Fibroblast of the aortic adventitia (primary cell): Measurements from ENCODE around the gene CTDSP2. TPM values are rescaled to one million over a fixed set of nuclear protein-coding genes. Genes with fewer than 3 reads are reported as not detected.
A peak's percentile ranks its signal among the peaks of the same experiment; 100 is the strongest.

ENCODE experiments used
- DNase-seq: peaks from one replicate; pipeline ENCODE4 v3.0.0-alpha.2; 2010; ENCODE audit warnings: low read depth
- H3K4me3 ChIP-seq: 2 replicates; pipeline ENCODE4 v1.5.1; 2011; ENCODE audit warnings: low read depth, mild to moderate bottlenecking, control low read depth, low read length, moderate library complexity
- small RNA-seq: library from RNA; depleted of rRNA; stranded (forward); fragments of <200 nt; gene quantifications from one replicate; pipeline ENCODE3, GENCODE V24; 2012
- total RNA-seq: library from RNA; depleted of rRNA; stranded (reverse); fragments of >200 nt; gene quantifications from 2 replicates; pipeline ENCODE4 v1.2.3, GENCODE V29; 2012; ENCODE audit warnings: low replicate concordance
- TF ChIP-seq, protein P1 (sequence below): IDR thresholded peaks from 2 replicates; pipeline ENCODE4 v1.5.1; 2011; ENCODE audit warnings: mild to moderate bottlenecking, low read length, control low read depth, inconsistent platforms; ENCODE audit not compliant: insufficient read depth

The CTDSP2 gene
- total RNA-seq, 1 donor: 90.7 TPM

DNA sequence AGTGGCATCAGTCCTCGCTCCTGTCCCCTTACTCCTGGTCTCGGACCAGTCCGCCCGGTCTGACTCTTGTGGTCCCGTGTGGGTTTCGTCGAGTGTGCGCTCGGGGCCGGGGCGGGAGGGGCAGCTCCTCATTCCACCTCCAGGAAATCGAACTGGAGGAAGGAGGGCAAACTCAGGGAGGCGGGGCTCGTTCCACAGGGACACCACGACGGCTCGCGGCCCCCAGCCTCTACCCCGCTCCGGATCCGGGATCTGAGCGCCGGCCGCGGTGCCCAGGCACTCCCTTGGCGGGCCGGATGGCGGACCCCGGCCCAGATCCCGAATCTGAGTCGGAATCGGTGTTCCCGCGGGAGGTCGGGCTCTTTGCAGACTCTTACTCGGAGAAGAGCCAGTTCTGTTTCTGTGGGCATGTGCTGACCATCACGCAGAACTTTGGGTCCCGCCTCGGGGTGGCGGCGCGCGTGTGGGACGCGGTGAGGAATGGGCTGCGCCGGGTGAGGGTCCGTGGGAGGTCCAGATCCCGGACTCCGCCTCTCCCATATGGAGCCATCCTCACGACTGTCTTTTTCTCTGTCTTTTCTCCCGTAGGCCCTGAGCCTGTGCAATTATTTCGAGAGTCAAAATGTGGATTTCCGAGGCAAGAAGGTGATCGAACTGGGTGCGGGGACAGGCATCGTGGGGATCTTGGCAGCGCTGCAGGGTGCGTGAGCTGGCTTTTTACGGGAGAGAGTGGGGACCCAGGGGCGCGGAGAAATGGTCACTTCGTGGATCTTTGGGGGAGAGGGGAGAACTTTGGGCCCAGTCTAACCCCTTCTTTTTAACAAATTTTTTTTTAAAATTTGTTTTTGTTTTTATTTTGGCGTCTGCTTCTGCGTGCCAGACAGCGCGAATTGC, 73.9 kb downstream of the CTDSP2 start, which contains the start of gene EEF1AKMT3:
TSS of gene EEF1AKMT3 (plus strand) at position 186 of the 894 bp plus-strand sequence. CDS start at position 297, 111 bp downstream.
- TF ChIP-seq, protein P1, sequence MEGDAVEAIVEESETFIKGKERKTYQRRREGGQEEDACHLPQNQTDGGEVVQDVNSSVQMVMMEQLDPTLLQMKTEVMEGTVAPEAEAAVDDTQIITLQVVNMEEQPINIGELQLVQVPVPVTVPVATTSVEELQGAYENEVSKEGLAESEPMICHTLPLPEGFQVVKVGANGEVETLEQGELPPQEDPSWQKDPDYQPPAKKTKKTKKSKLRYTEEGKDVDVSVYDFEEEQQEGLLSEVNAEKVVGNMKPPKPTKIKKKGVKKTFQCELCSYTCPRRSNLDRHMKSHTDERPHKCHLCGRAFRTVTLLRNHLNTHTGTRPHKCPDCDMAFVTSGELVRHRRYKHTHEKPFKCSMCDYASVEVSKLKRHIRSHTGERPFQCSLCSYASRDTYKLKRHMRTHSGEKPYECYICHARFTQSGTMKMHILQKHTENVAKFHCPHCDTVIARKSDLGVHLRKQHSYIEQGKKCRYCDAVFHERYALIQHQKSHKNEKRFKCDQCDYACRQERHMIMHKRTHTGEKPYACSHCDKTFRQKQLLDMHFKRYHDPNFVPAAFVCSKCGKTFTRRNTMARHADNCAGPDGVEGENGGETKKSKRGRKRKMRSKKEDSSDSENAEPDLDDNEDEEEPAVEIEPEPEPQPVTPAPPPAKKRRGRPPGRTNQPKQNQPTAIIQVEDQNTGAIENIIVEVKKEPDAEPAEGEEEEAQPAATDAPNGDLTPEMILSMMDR: no peak
- peak within 1 kb of the TSS; percentile 79 for H3K4me3 ChIP-seq
- DNase-seq: peak; percentile 32

DNA sequence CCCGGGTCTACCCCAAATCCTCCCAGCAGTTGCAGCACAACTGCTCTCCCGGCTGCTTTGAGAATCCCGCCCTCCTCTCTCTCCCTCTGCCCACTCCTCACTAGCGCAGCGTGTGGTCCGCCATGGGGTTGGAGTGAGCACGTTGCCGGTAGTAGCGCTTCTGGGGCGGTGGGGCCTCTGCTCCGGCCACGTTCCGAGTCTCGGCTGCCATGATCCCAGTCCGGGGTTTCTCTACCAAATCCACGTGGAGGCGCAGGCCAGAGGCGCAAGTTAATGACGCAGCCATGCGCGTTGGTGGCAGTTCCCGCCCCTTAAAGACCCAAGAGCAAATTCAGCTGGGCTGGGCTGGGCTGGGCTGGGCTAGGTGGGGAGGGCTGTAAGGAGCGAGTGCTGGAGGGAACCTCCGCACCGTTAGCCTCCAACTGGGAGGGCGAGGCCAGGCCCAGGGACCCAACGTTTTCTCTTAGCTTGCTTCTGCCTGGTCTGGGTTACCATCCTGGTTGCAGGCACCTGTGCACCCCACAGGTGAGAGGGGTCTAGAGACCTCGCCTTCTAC, 74.6 kb downstream of the CTDSP2 start, which contains the start of gene METTL1:
TSS of gene METTL1 (minus strand) at position 233 of the 556 bp plus-strand sequence. CDS start at position 211, 22 bp downstream.
- TF ChIP-seq, protein P1: no peak
- peak; percentile 96 for DNase-seq
- peak within 1 kb of the TSS; percentile 79 for H3K4me3 ChIP-seq

DNA sequence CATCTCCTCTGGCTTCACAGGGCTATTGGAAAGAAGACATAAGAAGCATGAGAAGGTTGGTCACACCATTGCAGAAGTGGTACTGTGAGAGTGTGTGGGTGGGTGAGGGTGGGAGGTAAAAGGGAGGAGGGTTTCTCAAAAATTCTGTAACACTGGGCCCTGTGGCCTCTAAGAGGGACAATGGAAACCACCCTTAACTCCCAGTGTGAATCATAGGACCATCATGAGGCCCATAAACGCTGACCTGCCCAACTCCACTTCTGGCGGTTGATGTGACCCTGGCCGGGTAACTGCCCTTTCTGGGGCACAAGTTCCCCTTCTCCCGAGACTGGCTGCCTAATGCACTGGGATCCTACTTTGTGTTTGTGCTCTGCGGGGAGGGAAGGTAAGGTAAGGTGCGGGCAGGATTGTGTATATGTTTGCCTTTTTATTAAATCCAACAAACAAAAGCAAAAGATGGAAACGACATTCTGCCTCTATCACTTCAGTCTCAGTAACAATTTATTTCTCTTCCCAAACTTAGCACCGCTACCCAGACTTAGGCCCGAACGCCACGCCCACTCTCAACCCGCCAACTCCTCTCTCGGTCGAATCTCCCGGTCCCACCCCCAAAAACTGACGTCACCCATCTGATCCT, 75.2 kb downstream of the CTDSP2 start:
- TF ChIP-seq, protein P1: no peak
- peak; percentile 91 for DNase-seq
- peak overlapping the region; percentile 79 for H3K4me3 ChIP-seq

DNA sequence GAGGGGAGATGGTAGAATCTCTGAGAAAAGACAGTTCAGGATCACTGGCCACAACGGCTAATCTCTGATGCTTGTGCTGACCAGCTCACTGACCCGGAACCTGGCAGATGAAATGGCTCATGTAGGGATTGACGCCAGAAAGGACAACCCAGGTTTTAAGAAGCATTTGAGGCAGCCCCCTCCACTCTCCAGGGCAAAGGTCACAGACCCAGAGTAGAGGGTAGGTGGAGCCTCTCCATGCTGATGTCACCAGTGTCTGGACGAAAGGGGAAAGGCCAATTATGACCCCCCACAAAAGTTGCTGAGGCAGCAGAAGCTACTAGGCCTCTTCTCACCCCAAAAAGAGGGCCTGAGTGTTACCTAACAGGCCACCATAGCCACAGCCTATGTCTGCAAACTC, 75.8 kb downstream of the CTDSP2 start:
- no peak for DNase-seq
- H3K4me3 ChIP-seq: no peak overlapping the region
- TF ChIP-seq, protein P1: no peak

Small RNA genes within 50 kb of the gene (small RNA-seq; reads per million reads assigned to genes)
- gene MIR26A2 (5.5 reads per million, percentile 89 among the genes with 10 or more reads in this experiment), gene RNU6-1083P (not detected)

Other genes with a start within 250 kb of the CTDSP2 start
- gene DTX3, start 241.9 kb downstream of the CTDSP2 start, total RNA-seq: 10.5 and 16.9 TPM in 2 replicates
- 18.3 and 64.5 TPM in 2 replicates for gene ARHGEF25, start 235.3 kb downstream of the CTDSP2 start, total RNA-seq
- gene B4GALNT1, start 213.5 kb downstream of the CTDSP2 start, total RNA-seq: 1.7 and 6.9 TPM in 2 replicates
- 229 and 425 TPM in 2 replicates for gene OS9, start 152.6 kb downstream of the CTDSP2 start, total RNA-seq
- 0.25 and 0.27 TPM in 2 replicates for gene AGAP2, start 108.0 kb downstream of the CTDSP2 start, total RNA-seq
- gene TSPAN31, start 101.7 kb downstream of the CTDSP2 start, total RNA-seq: 17.3 and 43.9 TPM in 2 replicates
- gene CDK4, start 94.4 kb downstream of the CTDSP2 start, total RNA-seq: 208 and 588 TPM in 2 replicates
- 0.57 and 2.1 TPM in 2 replicates for gene MARCHF9, start 91.6 kb downstream of the CTDSP2 start, total RNA-seq
- gene CYP27B1, start 79.7 kb downstream of the CTDSP2 start, total RNA-seq: 0.45 TPM in 1 of 2 replicates, not detected in the other
- gene METTL1, start 74.6 kb downstream of the CTDSP2 start, total RNA-seq: 9.7 and 10.5 TPM in 2 replicates
- 3.9 and 6.6 TPM in 2 replicates for gene EEF1AKMT3, start 74.1 kb downstream of the CTDSP2 start, total RNA-seq
- 16.2 and 19.9 TPM in 2 replicates for gene TSFM, start 63.9 kb downstream of the CTDSP2 start, total RNA-seq
- gene AVIL, start 28.0 kb downstream of the CTDSP2 start, total RNA-seq: 2.5 and 3.5 TPM in 2 replicates
- 5.6 and 10.1 TPM in 2 replicates for gene ATP23, start 94.8 kb upstream of the CTDSP2 start, total RNA-seq